GM12891 (cell line): ENCODE measurements around the gene DENND6A.

Experiments
- PAX5 ChIP-seq: IDR thresholded peaks from 2 replicates; pipeline ENCODE4 v1.6.1; 2011; ENCODE audit warnings: low read length, moderate library complexity, mild to moderate bottlenecking; ENCODE audit not compliant: insufficient read depth, severe bottlenecking
- POLR2A ChIP-seq: IDR thresholded peaks from 2 replicates; pipeline ENCODE4 v1.6.1; 2011; ENCODE audit warnings: low read depth, low read length, control low read depth
- POLR2AphosphoS5 ChIP-seq: IDR thresholded peaks from 2 replicates; pipeline ENCODE4 v1.6.1; 2011; ENCODE audit warnings: low read depth, low read length, control low read depth
- POU2F2 ChIP-seq: IDR thresholded peaks from 2 replicates; pipeline ENCODE4 v1.6.1; 2011; ENCODE audit warnings: low read depth, mild to moderate bottlenecking, control low read depth, low read length, moderate library complexity
- SPI1 ChIP-seq: IDR thresholded peaks from 2 replicates; pipeline ENCODE4 v1.6.1; 2011; ENCODE audit warnings: low read depth, low read length, control low read depth
- TAF1 ChIP-seq: IDR thresholded peaks from 2 replicates; pipeline ENCODE4 v1.6.1; 2011; ENCODE audit warnings: low read depth, low read length, control low read depth

DNA sequence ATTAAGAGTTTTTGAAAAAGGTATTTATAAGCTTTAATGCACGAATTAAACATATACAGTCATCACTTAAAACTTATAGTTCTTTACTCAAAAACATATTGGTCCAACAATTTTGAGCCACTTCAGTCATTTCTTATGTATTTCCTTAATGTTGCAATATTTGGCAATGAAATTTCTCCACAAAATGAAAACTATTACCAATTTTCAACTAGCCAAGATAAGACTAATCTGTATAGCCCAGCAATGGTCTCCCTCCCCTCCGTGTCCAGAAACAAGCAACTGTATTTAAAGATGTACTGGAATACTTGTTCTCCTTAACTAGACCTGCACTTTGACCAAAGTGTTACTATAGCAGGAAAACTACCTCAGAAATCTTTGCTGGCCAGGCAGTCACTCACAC lies 105.0 kb downstream of the DENND6A start:
- TF ChIP-seq PAX5 (no peak), POLR2AphosphoS5 (no peak), POLR2A (no peak), TAF1 (no peak), POU2F2 (no peak), SPI1 (no peak)
